Tibial nerve (tissue), 4 donors: Measurements from ENCODE around the gene MSGN1.

Source experiments
- EP300 ChIP-seq, 2 donors: sonication (generic); formaldehyde crosslinking; IDR thresholded peaks; one replicate each; pipeline ENCODE4 v1.6.1; 2017; ENCODE audit warnings: antibody characterized with exemption in 2 of 2, mild to moderate bottlenecking in 1 of 2
- POLR2A ChIP-seq, 2 donors: fragments of 450-650 bp; IDR thresholded peaks; one replicate each; pipeline ENCODE4 v1.6.1; 2017; ENCODE audit warnings: antibody characterized with exemption in 2 of 2, mild to moderate bottlenecking in 2 of 2, moderate library complexity in 2 of 2
- TF ChIP-seq, protein P1 (sequence below), 5 experiments: fragments of 200-600 bp in 3 of 5; fragments of 450-650 bp in 2 of 5; sonication (generic) in 3 of 5; IDR thresholded peaks; one replicate each; pipeline ENCODE4 v1.5.1; 2016 to 2019; ENCODE audit warnings: antibody characterized with exemption in 5 of 5, mild to moderate bottlenecking in 3 of 5, moderate library complexity in 2 of 5

DNA sequence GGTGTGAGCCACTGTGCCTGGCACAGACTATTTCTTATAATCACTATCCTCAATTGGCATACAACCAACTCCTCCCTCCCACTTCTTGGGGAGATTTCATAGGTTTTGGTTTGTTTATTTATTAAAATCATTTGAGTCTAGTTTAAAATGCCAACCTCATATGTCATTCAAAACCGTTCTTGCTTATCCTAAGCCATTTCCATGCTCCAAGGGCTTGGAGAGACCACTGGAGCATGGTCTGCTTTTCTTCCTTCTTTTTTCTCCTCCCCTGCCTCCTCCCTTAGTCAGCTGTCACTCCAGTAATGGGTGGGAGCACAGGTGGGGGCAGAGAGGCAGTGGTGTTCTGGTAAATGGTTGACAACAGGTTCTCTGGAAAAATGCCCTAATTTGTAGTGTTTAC lies 41.8 kb downstream of the MSGN1 start:
- TF ChIP-seq, protein P1, sequence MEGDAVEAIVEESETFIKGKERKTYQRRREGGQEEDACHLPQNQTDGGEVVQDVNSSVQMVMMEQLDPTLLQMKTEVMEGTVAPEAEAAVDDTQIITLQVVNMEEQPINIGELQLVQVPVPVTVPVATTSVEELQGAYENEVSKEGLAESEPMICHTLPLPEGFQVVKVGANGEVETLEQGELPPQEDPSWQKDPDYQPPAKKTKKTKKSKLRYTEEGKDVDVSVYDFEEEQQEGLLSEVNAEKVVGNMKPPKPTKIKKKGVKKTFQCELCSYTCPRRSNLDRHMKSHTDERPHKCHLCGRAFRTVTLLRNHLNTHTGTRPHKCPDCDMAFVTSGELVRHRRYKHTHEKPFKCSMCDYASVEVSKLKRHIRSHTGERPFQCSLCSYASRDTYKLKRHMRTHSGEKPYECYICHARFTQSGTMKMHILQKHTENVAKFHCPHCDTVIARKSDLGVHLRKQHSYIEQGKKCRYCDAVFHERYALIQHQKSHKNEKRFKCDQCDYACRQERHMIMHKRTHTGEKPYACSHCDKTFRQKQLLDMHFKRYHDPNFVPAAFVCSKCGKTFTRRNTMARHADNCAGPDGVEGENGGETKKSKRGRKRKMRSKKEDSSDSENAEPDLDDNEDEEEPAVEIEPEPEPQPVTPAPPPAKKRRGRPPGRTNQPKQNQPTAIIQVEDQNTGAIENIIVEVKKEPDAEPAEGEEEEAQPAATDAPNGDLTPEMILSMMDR (IDR thresholded peaks at IDR 0.05) = no peak
- TF ChIP-seq EP300 (IDR thresholded peaks at IDR 0.05) = no peak
- no peak for TF ChIP-seq POLR2A (IDR thresholded peaks at IDR 0.05)
